Head of caudate nucleus (tissue), 42 donors: Measurements from ENCODE around the gene LTN1.

Source experiments
- DNase-seq, 42 donors: peaks; one replicate each; pipeline versions ENCODE4 v3.0.0 to v3.0.0-alpha.2; 2020 to 2021; ENCODE audit warnings: mixed read lengths in 7 of 42
- intact Hi-C: fragments of 100-400 bp; cut with DNase I; formaldehyde crosslinking; loops from one replicate; pipeline ENCODE4 v1.15.0; 2022

Gene LTN1

DNA sequence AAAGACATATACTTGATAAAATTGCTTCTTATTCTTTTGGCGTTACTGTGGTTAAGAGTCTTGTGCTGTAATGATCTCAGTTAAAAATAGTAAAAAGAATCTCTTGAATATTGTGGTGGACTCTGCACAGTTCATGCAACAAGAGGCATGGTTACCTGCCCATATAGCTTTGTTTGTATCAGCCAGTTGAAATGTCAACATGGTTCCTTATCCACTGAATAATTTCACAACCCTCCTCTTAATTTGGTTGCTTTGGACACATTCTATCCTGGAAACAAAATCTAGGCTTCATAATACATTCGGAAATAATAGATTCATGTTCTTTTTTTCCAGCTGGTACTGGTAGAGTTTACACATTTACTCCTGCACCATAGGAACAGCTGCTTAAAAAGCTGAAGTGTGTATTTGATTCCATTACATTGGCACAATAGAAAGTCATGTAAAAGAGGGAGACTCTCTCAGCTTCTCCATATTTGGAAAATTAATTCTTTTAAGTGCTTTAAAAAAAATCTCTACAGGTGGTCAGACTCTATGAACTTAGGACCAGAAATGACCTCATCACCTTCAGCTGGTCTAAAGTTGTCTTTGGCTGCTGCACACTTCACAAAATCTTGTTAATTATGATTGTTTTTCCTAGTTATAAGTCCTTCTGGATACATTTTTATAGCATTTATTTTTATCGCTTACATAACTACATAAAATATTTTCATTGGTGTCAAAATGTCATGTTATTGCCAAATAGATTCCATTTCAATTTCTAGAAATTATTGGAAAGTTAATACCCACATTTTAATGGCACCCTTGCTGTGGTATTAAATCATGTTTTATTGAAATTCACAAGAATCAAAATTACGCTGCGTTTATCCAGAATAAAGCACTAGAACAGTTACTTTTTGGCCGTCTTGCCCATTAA is 100.2 kb downstream of the LTN1 start:
- intact Hi-C loops = no loop called here
- DNase-seq = no peak

DNA sequence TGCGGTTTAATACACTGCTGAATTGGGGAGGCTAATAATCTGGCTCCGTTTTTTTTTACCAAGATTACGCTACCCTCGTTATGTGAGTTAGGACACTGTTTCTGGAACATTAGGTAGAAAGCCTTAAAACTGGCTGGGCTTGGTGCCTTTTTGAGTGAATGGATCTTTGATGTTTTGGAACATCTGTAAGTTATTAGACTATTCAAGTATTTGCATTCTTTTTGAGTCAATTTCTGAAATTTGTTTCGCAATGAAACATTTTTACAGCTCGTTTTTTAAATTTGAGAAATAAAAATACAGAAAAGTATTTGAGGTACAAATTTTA is 106.9 kb downstream of the LTN1 start:
- DNase-seq = no peak
- intact Hi-C loops = loop anchor here (10.0 kb wide), 1 partner anchor 59 kb away; no protein-coding TSS in a partner anchor

DNA sequence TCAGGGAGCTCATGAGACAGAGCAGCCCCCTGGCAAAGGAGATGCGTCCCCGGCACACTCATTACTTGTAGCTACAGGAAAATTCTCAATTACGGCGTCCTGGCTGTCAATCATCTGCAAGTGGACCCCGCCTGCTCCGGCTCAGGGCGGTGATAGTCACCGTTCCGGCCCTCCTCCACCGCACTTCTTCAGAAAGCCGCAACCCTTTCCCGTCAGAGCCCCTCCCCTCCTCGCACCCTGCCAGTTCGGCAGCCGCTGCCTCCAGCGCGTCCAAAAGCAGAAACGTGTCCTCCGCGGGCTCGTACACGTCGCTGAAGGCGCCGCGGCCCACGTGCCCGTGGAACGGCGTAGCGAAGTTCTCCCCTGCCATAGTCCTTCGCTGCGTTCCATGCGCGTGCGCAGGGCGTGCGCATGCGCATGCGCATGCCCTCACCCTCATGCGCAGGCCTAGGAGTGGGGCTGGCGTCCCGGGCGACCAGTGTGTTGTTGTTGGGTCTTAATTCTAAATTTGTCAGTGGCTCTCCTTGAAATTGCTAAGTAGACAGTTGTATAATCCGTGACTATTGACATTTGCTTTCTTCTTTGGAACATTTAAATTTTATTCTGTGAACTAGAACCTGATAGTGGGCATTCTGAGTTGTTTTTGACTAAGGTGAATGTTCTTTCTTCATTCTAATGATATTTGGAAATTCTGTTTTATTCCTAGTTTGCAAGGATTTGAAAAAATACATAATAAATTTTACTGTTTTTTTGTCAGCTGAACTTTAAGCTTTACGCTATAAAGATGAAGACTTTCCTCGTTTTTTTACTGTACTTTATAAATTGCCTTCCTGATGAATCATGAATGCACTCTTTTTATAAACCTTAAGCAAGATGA is 107.5 kb downstream of the LTN1 start:
- peak; percentile 72 to 94 (median 88) for DNase-seq
- intact Hi-C loops = loop anchor here (10.0 kb wide), 1 partner anchor 60 kb away; no protein-coding TSS in a partner anchor

DNA sequence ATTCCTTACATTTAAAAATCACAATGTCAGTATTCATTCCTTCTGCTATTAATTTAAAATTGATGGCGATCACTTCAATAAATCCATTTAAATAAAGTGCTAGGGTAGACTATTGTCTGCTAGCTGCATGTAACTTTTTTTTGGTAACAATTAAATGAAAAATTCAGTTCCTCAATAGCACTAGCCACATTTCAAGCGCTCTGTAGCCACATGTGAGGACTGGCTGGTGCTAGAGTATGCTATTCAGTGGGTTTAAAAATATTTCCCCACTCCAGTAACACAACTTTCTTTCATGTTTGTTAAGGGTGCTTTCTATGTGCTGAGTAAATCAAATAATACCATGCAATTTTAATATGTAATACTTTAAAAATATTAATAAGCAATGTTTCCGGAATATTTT is 108.2 kb downstream of the LTN1 start:
- no peak for DNase-seq
- intact Hi-C loops = loop anchor here (10.0 kb wide), 1 partner anchor 60 kb away; no protein-coding TSS in a partner anchor

DNA sequence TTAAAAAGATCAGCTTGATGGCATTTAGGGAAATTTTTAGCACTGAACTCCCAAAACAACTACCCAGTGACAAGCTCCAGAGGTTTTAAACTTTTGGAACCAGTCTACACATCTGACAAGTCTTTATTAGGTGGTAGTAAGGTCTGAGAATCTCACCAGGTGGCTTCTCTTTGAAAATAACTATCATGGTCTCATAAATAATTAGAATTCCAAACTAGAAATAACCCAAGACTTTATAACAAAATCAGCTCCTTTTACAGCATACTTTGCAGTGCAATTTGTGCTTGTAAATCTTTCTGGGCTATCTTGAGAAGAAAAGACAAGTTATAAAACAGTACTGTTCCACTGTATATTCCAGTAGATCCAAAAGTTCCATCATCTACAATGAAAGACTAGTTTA is 108.7 kb downstream of the LTN1 start:
- intact Hi-C loops = loop anchor here (10.0 kb wide), 1 partner anchor 61 kb away; no protein-coding TSS in a partner anchor
- no peak for DNase-seq

DNA sequence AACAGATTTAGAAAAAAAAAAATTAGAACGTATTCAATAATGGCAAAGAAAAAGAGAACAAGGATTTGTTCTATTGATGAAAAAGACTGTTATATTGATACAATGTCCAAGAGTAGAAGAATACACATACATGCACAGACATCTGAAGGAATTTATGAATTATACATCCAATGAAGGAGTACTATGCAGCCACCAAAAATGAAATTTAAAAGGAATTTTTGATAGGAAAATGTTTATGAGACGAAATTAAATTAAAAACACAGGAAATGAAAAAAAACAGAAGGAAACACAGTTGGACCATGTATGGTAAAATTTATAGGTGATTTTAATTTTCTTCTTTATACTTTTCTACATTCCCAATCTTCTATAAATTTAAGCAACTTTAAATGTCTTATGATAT is 110.3 kb downstream of the LTN1 start:
- intact Hi-C loops = loop anchor here (10.0 kb wide), 1 partner anchor 62 kb away; no protein-coding TSS in a partner anchor
- no peak for DNase-seq
